ENCODE data around the gene KAZN. TPM values are rescaled to one million over a fixed set of nuclear protein-coding genes. Genes with fewer than 3 reads are reported as not detected.

The KAZN gene
- total RNA-seq, 1 donor from 2014 or later: 7.9 TPM

GRCh38 chr1:15153184-15153841 lies 554.8 kb downstream of the KAZN start, which contains the start of gene TMEM51:
TMEM51 (plus strand) TSS chr1:15153747; CDS start chr1:15215088, 61,341 bp downstream.
- peaks cover 17% of the 10 kb centered on the region for H3K4me1 Mint-ChIP-seq (ENCODE audit: low read depth, unreplicated experiment)
- peak within 1 kb of the TSS; percentile 91 for H3K4me3 Mint-ChIP-seq (ENCODE audit: unreplicated experiment)
- H3K9me3 Mint-ChIP-seq (ENCODE audit: unreplicated experiment): peaks cover 11% of the 10 kb centered on the region
- no peak for TF ChIP-seq CTCF (IDR thresholded peaks at IDR 0.05; ENCODE audit: partially characterized antibody, unreplicated experiment)
- no peaks in the 10 kb centered on the region for H3K36me3 Mint-ChIP-seq (ENCODE audit: unreplicated experiment)
- peaks cover 13% of the 10 kb centered on the region for H3K27me3 Mint-ChIP-seq (ENCODE audit: unreplicated experiment)
- peak within 1 kb of the TSS; percentile 78 for H3K27ac Mint-ChIP-seq (ENCODE audit: unreplicated experiment)
- DNase-seq: peak; percentile 89

- DNase-seq: peak; percentile 81
- peak; percentile 80 for TF ChIP-seq CTCF (IDR thresholded peaks at IDR 0.05; ENCODE audit: partially characterized antibody, unreplicated experiment)
- peaks cover 15% of the 10 kb centered on the region for H3K4me1 Mint-ChIP-seq (ENCODE audit: low read depth, unreplicated experiment)
- peak overlapping the region; percentile 78 for H3K27ac Mint-ChIP-seq (ENCODE audit: unreplicated experiment)
- H3K9me3 Mint-ChIP-seq (ENCODE audit: unreplicated experiment): peaks cover 11% of the 10 kb centered on the region
- no peaks in the 10 kb centered on the region for H3K36me3 Mint-ChIP-seq (ENCODE audit: unreplicated experiment)
- peaks cover 11% of the 10 kb centered on the region for H3K27me3 Mint-ChIP-seq (ENCODE audit: unreplicated experiment)
- peak overlapping the region; percentile 84 for H3K4me3 Mint-ChIP-seq (ENCODE audit: unreplicated experiment)
Observed at GRCh38 chr1:15153842-15154479, 555.5 kb downstream of the KAZN start.

- peak overlapping the region; percentile 84 for H3K4me3 Mint-ChIP-seq (ENCODE audit: unreplicated experiment)
- peak overlapping the region; percentile 78 for H3K27ac Mint-ChIP-seq (ENCODE audit: unreplicated experiment)
- H3K27me3 Mint-ChIP-seq (ENCODE audit: unreplicated experiment): peaks cover 11% of the 10 kb centered on the region
- no peaks in the 10 kb centered on the region for H3K36me3 Mint-ChIP-seq (ENCODE audit: unreplicated experiment)
- H3K4me1 Mint-ChIP-seq (ENCODE audit: low read depth, unreplicated experiment): peaks cover 15% of the 10 kb centered on the region
- TF ChIP-seq CTCF (IDR thresholded peaks at IDR 0.05; ENCODE audit: partially characterized antibody, unreplicated experiment): no peak
- peak; percentile 58 for DNase-seq
- H3K9me3 Mint-ChIP-seq (ENCODE audit: unreplicated experiment): peaks cover 11% of the 10 kb centered on the region
Observed at GRCh38 chr1:15154480-15155036, 556.1 kb downstream of the KAZN start.

- Mint-ChIP-seq H3K27ac (ENCODE audit: unreplicated experiment) (peak overlapping the region; percentile 59), H3K4me1 (ENCODE audit: low read depth, unreplicated experiment) (peaks cover 15% of the 10 kb centered on the region), H3K4me3 (ENCODE audit: unreplicated experiment) (no peak overlapping the region), H3K36me3 (ENCODE audit: unreplicated experiment) (no peaks in the 10 kb centered on the region), H3K27me3 (ENCODE audit: unreplicated experiment) (peaks cover 11% of the 10 kb centered on the region), H3K9me3 (ENCODE audit: unreplicated experiment) (peaks cover 11% of the 10 kb centered on the region)
- DNase-seq: no peak
- no peak for TF ChIP-seq CTCF (IDR thresholded peaks at IDR 0.05; ENCODE audit: partially characterized antibody, unreplicated experiment)
Observed at GRCh38 chr1:15155191-15155590, 556.7 kb downstream of the KAZN start.
